ENCODE measurements around the gene CADPS. TPM values are rescaled to one million over a fixed set of nuclear protein-coding genes. Genes with fewer than 3 reads are reported as not detected.

Gene CADPS
- total RNA-seq, 1 experiment from 2014 or later, result 7.0 TPM

DNA sequence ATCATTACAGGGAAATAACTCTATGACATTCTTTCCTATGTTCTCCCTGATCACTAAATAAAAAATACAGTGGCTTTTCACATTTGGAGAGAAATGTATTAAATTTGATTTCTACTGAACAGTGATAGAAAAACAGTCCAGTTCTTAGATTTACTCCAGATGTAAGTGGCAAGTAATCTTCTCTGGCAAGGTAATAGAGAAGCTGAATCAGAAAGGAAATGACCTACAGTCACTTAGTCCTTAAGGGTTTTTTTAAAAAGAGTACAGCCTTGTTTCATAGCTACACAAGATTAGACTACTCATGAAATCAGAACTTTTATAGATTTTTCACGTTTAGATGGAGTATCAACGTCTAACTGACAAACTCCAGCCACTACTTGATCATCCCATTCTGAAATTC is 236.9 kb downstream of the CADPS start (continued):
- TF ChIP-seq ERG (CRISPR knock-in tag; IDR thresholded peaks at IDR 0.05), result no peak
- no peak for TF ChIP-seq ZSCAN18 (CRISPR knock-in tag; IDR thresholded peaks at IDR 0.05)

DNA sequence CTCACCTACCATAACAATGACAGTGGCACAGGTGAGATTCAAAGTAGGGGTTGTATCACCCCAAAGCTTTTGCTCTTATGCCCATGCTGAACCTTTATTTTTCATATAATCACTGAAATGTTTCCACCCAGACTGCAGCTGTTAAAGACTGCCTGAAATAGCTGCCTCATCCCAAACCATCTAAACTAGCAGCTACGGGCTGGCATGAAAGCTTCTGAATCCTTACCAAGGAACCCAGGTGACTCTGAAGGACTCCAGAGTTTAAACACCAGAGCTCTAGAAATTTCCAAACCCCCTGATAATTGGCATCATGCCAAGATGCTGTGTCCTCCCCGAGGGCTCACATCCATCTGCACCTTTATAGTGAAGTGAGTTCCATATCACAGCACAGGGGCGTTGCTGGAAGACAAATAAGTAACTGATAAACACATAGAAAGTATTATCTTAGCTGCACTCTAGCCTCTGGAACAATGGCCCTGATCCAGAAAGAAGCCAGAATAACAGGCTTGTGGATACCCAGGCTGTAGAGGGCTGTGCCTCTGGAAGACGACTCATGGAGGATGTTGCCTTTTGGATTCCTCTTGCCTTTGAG is 238.9 kb downstream of the CADPS start:
- no peak for DNase-seq (ENCODE audit: low spot score)
- CTCF ChIA-PET, result interaction anchor here (0.8 to 2.1 kb wide), 3 partner anchors 14 to 28 kb away, joined by 3 to 7 read pairs (median 3); no protein-coding TSS in a partner anchor
- Mint-ChIP-seq H3K4me3 (no peak overlapping the region), H3K4me1 (peaks cover 2% of the 10 kb centered on the region; the same call in 1 of the 2 replicates), H3K27ac (no peak overlapping the region), H3K27me3 (ENCODE audit: low read depth) (no peaks in the 10 kb centered on the region), H3K36me3 (no peaks in the 10 kb centered on the region), H3K9me3 (no peaks in the 10 kb centered on the region)
- POLR2A ChIA-PET, result no interaction called here
- TF ChIP-seq GTF2I (CRISPR knock-in tag; conservative IDR thresholded peaks at IDR 0.05) (no peak), ETV6 (CRISPR knock-in tag; IDR thresholded peaks at IDR 0.05) (no peak), ZNF138 (CRISPR knock-in tag; conservative IDR thresholded peaks at IDR 0.05) (no peak), ZNF423 (CRISPR knock-in tag; IDR thresholded peaks at IDR 0.05) (no peak), ATF2 (CRISPR knock-in tag; IDR thresholded peaks at IDR 0.05; ENCODE audit: borderline replicate concordance, low read depth) (no peak), CREB1 (CRISPR knock-in tag; IDR thresholded peaks at IDR 0.05) (no peak), JAZF1 (CRISPR knock-in tag; IDR thresholded peaks at IDR 0.05) (no peak), ZNF232 (CRISPR knock-in tag; IDR thresholded peaks at IDR 0.05) (no peak), ESRRA (CRISPR knock-in tag; IDR thresholded peaks at IDR 0.05; ENCODE audit: borderline replicate concordance) (no peak), ZNF396 (CRISPR knock-in tag; IDR thresholded peaks at IDR 0.05; ENCODE audit: borderline replicate concordance) (no peak), MAX (CRISPR knock-in tag; IDR thresholded peaks at IDR 0.05) (no peak), CBFB (CRISPR knock-in tag; IDR thresholded peaks at IDR 0.05; ENCODE audit: low read depth) (no peak), TCF7 (CRISPR knock-in tag; IDR thresholded peaks at IDR 0.05; ENCODE audit: low read depth) (no peak), FOXJ3 (CRISPR knock-in tag; IDR thresholded peaks at IDR 0.05; ENCODE audit: borderline replicate concordance) (no peak), HMGXB4 (CRISPR knock-in tag; IDR thresholded peaks at IDR 0.05) (no peak), ZNF281 (CRISPR knock-in tag; IDR thresholded peaks at IDR 0.05) (no peak), FOXK1 (CRISPR knock-in tag; IDR thresholded peaks at IDR 0.05) (no peak), CREM (CRISPR knock-in tag; IDR thresholded peaks at IDR 0.05) (no peak)
- TF ChIP-seq, protein P1, sequence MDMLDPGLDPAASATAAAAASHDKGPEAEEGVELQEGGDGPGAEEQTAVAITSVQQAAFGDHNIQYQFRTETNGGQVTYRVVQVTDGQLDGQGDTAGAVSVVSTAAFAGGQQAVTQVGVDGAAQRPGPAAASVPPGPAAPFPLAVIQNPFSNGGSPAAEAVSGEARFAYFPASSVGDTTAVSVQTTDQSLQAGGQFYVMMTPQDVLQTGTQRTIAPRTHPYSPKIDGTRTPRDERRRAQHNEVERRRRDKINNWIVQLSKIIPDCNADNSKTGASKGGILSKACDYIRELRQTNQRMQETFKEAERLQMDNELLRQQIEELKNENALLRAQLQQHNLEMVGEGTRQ (CRISPR knock-in tag; IDR thresholded peaks at IDR 0.05), result no peak
- no peak for ATAC-seq
